GM19023 (cell line): ENCODE data around the gene ARL4A.

ENCODE experiments used
- ATAC-seq: cut with Tn5 transposase; IDR thresholded peaks from one replicate; pipeline ENCODE4 v1.9.1; 2021; ENCODE audit warnings: mild to moderate bottlenecking, moderate library complexity; ENCODE audit not compliant: unreplicated experiment

Gene ARL4A

GRCh38 chr7:12722636-12723605 is 35.5 kb downstream of the ARL4A start:
- no peak for ATAC-seq

GRCh38 chr7:12725575-12726316 is 38.3 kb downstream of the ARL4A start:
- no peak for ATAC-seq

- no peak for ATAC-seq
These were observed 39.5 kb downstream of the ARL4A start for GRCh38 chr7:12726908-12727307.

DNA sequence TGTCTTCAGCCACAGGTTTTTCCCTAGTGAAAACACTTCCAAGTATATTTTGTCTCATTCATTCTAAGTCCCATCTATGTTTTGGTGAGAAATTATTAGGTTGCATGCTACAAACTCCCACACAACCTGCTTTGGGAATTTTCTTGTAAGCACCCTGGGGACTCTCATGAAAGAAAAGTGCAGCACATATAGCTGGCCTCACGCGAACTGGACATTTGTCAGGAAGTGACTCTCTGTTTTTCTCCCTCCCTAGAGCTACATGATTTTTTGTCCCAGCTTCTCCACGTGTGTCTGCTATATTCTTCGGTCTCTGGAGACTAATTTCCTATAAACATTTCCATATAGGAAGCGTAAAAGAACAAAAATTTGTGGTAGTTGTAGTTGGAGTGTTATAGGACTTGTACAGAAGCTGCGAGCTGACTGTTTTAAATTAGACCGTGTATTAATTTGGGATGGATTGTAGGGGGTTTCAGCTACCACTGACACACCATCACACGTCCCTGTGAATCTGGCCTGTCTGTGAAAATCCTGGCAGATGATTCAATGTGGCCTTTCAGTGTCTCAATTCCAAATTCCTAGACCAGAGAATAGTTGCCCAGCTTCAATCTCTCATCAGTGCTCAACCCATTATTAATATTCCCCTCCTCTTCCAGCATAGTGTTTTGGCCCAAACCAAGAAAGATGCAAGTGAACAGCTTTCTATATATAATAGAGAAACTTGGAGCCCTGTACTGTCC is 40.2 kb downstream of the ARL4A start:
- no peak for ATAC-seq

- no peak for ATAC-seq
These were observed 40.7 kb downstream of the ARL4A start for GRCh38 chr7:12728192-12728538.

DNA sequence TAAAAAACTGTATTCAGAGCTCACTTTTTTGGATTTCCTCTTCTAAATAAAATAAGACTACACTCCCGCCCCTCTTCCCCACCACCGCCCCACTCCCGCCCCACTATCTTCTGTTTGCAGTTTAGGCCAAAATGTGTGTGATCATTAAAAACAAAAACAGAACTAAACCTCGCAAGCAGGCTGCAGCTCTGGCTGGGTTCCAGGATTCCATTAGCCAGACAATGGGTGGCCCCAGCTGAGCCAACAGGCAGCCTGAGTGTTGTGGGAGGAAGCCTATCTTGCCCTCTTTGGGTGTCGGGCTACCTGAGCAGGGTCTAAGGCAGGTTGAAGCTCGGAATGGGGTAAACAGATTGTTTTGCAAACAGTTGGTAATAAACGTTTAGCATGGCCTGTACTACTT is 41.7 kb downstream of the ARL4A start:
- ATAC-seq = no peak

- no peak for ATAC-seq
These were observed 43.1 kb downstream of the ARL4A start for GRCh38 chr7:12730523-12730922.

GRCh38 chr7:12731214-12731656 is 43.8 kb downstream of the ARL4A start:
- no peak for ATAC-seq

DNA sequence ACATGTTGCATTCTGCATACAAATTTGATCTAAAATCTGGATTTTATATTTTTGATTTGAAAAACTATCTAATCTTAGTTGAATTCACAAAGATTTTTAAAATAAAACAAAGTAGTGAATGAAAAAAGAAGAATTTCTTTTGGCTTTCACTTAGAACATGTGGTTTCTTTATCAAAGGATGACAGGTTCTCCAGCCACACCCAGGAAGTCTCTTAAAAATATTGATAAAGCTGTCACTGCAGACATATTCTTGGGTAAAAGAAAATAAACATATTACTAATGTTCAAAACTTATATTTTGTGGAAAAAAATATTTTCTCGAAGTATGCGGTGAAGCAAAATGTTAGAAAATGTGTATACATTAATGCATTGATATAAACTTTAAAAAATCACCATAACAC is 44.3 kb downstream of the ARL4A start:
- ATAC-seq = no peak

- ATAC-seq = no peak
These were observed 45.0 kb downstream of the ARL4A start for GRCh38 chr7:12732428-12732827.

DNA sequence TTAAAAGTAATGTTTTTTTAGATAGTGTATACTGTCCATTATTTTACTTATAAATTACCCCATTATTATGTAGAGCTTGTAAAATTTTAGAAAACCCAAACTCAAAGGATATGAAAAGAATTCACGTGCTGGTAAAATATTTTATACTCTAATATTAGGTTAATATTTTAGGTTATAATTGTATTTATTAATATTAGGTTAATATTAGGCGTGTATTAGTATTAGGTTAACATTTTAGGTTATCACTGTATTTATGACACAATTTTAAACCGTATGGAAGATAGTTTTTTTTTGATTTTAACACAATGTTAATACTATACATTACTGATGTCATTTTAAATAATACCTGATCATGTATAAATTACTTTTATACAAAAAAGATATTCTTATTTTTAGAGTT is 48.5 kb downstream of the ARL4A start:
- ATAC-seq = no peak

- no peak for ATAC-seq
These were observed 49.9 kb downstream of the ARL4A start for GRCh38 chr7:12737373-12737772.

DNA sequence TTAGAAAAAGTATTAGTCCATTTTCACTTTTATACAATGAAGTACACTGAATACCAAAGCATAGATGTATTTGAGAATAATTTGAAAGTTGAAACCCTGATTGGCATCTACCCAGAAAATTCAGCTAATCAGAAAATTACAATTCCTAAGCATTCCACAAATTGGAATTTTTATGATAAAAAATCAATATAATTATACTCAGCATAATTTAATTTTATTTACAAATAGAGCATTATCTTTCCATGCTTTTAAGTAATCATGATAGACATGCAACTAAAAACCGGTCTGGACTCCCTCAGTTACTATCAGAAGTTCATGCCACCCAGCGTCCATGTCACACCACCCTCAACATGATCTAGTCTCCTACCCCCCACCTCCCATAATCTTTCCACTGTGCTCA is 50.4 kb downstream of the ARL4A start:
- ATAC-seq = no peak

- no peak for ATAC-seq
These were observed 51.2 kb downstream of the ARL4A start for GRCh38 chr7:12738665-12739064.
